Kidney epithelial cell (primary cell): ENCODE data around the gene ANG. TPM values are rescaled to one million over a fixed set of nuclear protein-coding genes. Genes with fewer than 3 reads are reported as not detected.
"Not testable (repeated sequence)": the region's sequence is repeated elsewhere in the genome, so short reads cannot be mapped to it uniquely, and the experiment has no call there.

Experiments
- DNase-seq: peaks from one replicate; pipeline ENCODE4 v3.0.0-alpha.2; 2010; ENCODE audit warnings: low read depth
- H3K27me3 ChIP-seq: 2 replicates; pipeline ENCODE4 v1.6.0; 2011; ENCODE audit warnings: low read length; ENCODE audit not compliant: control insufficient read depth, insufficient read depth
- H3K36me3 ChIP-seq: 2 replicates; pipeline ENCODE4 v1.5.1; 2011; ENCODE audit warnings: low read length; ENCODE audit not compliant: control insufficient read depth, insufficient read depth
- H3K4me3 ChIP-seq: 2 replicates; pipeline ENCODE4 v1.5.1; 2011; ENCODE audit warnings: low read depth, mild to moderate bottlenecking, control low read depth, low read length
- CTCF ChIP-seq: IDR thresholded peaks from 2 replicates; pipeline ENCODE4 v1.5.1; 2011; ENCODE audit warnings: mild to moderate bottlenecking, moderate library complexity, low read length, control low read depth, inconsistent platforms; ENCODE audit not compliant: insufficient read depth, poor library complexity, severe bottlenecking
- total RNA-seq: library from RNA; depleted of rRNA; stranded (reverse); fragments of >200 nt; gene quantifications from 2 replicates; pipeline ENCODE4 v1.2.3, GENCODE V29; 2015

The ANG gene
- total RNA-seq, 1 donor from 2014 or later = 1.1 TPM

- DNase-seq = no peak
- H3K4me3 ChIP-seq = no peak overlapping the region
Observed at GRCh38 chr14:20699931-20700330, 11.4 kb downstream of the ANG start.

GRCh38 chr14:20700965-20701364, 12.4 kb downstream of the ANG start:
- not testable (repeated sequence) for H3K27me3 ChIP-seq, DNase-seq, H3K36me3 ChIP-seq, H3K4me3 ChIP-seq

More at GRCh38 chr14:20699931-20700330, 11.4 kb downstream of the ANG start:
- no peaks in the 10 kb centered on the region for H3K36me3 ChIP-seq
- TF ChIP-seq CTCF = no peak
- H3K27me3 ChIP-seq = no peaks in the 10 kb centered on the region

- H3K27me3 ChIP-seq = no peaks in the 10 kb centered on the region
Observed at GRCh38 chr14:20706657-20707355, 18.2 kb downstream of the ANG start.

GRCh38 chr14:20707622-20708021, 19.1 kb downstream of the ANG start:
- no peak for DNase-seq
- Histone ChIP-seq H3K4me3 (no peak overlapping the region), H3K27me3 (no peaks in the 10 kb centered on the region), H3K36me3 (no peaks in the 10 kb centered on the region)
- no peak for TF ChIP-seq CTCF

More at GRCh38 chr14:20706657-20707355, 18.2 kb downstream of the ANG start:
- no peak for DNase-seq
- no peak for TF ChIP-seq CTCF
- H3K4me3 ChIP-seq = no peak overlapping the region
- no peaks in the 10 kb centered on the region for H3K36me3 ChIP-seq

- H3K4me3 ChIP-seq = no peak overlapping the region
- no peak for TF ChIP-seq CTCF
- no peaks in the 10 kb centered on the region for H3K27me3 ChIP-seq
- no peak for DNase-seq
- H3K36me3 ChIP-seq = no peaks in the 10 kb centered on the region
Observed at GRCh38 chr14:20711261-20711660, 22.7 kb downstream of the ANG start.

- H3K36me3 ChIP-seq = no peaks in the 10 kb centered on the region
- TF ChIP-seq CTCF = no peak
- no peaks in the 10 kb centered on the region for H3K27me3 ChIP-seq
- H3K4me3 ChIP-seq = no peak overlapping the region
- no peak for DNase-seq
Observed at GRCh38 chr14:20711685-20712084, 23.1 kb downstream of the ANG start.
